Transverse colon (tissue), 4 donors: ENCODE data around the gene EPHA5. TPM values are rescaled to one million over a fixed set of nuclear protein-coding genes. Genes with fewer than 3 reads are reported as not detected.
"Not testable (repeated sequence)": the region's sequence is repeated elsewhere in the genome, so short reads cannot be mapped to it uniquely, and the experiment has no call there.

ENCODE experiments used
- DNase-seq: peaks from one replicate; pipeline ENCODE4 v3.0.0-alpha.2; 2019
- H3K27ac ChIP-seq, 4 donors: fragments of 200-600 bp; sonication (generic); 2 replicates each; pipeline ENCODE4 v1.5.1; 2016 to 2018; ENCODE audit warnings: inconsistent platforms in 4 of 4
- H3K27me3 ChIP-seq: fragments of 200-600 bp; sonication (generic); 2 replicates; pipeline ENCODE4 v1.5.1; 2017; ENCODE audit warnings: inconsistent platforms
- H3K36me3 ChIP-seq, 4 donors: fragments of 200-600 bp; sonication (generic); 2 replicates each; pipeline ENCODE4 v1.5.1; 2017 to 2019; ENCODE audit warnings: inconsistent platforms in 4 of 4
- H3K4me1 ChIP-seq, 4 donors: fragments of 200-600 bp; sonication (generic); 2 replicates each; pipeline ENCODE4 v1.5.1; 2017 to 2020; ENCODE audit warnings: inconsistent platforms in 4 of 4
- H3K4me3 ChIP-seq, 4 donors: fragments of 200-600 bp; sonication (generic); 1 replicate in 1 of 4; 2 replicates in 3 of 4; pipeline versions ENCODE4 v1.5.1 to v1.6.1; 2017 to 2019; ENCODE audit warnings: inconsistent platforms in 4 of 4
- H3K9me3 ChIP-seq, 2 donors: fragments of 200-600 bp; sonication (generic); 2 replicates each; pipeline ENCODE4 v1.5.1; 2017 to 2019; ENCODE audit warnings: inconsistent platforms in 2 of 2
- CTCF ChIP-seq, 5 experiments: fragments of 200-600 bp in 3 of 5; fragments of 450-650 bp in 2 of 5; sonication (generic) in 3 of 5; IDR thresholded peaks; 1 replicate in 2 of 5; 2 replicates in 3 of 5; pipeline ENCODE4 v1.5.1; 2016 to 2017; ENCODE audit warnings: antibody characterized with exemption in 5 of 5, inconsistent platforms in 3 of 5, mild to moderate bottlenecking in 2 of 5, moderate library complexity in 1 of 5
- EP300 ChIP-seq: sonication (generic); formaldehyde crosslinking; IDR thresholded peaks from one replicate; pipeline ENCODE4 v1.6.1; 2017; ENCODE audit warnings: antibody characterized with exemption, low read depth
- POLR2A ChIP-seq: fragments of 450-650 bp; IDR thresholded peaks from one replicate; pipeline ENCODE4 v1.6.1; 2016; ENCODE audit warnings: antibody characterized with exemption, mild to moderate bottlenecking, moderate library complexity
- POLR2AphosphoS5 ChIP-seq, 3 donors: sonication (generic); formaldehyde crosslinking; IDR thresholded peaks; one replicate each; pipeline ENCODE4 v1.6.1; 2016; ENCODE audit warnings: antibody characterized with exemption in 3 of 3
- WGBS, 2 donors: methylation state at CpG; one replicate each; pipeline ENCODE4 v1.1.5; 2018; ENCODE audit warnings: low coverage in 1 of 2; 5-methylcytosine and 5-hydroxymethylcytosine counted together
- in situ Hi-C, 4 donors: fragments of 200-750 bp; cut with MboI; loops; one replicate each; pipeline versions ENCODE4 v1.15.0 to v1.15.1; 2017; ENCODE audit warnings: low sequenced_read_pairs in 3 of 4, low pct_ligation_motif_present in 1 of 4, low pct_unique_long_range_greater_than_20kb in 1 of 4
- intact Hi-C: fragments of 100-400 bp; cut with DNase I; formaldehyde crosslinking; loops from one replicate; pipeline ENCODE4 v1.15.1; 2023; ENCODE audit warnings: low total_unique reads
- total RNA-seq, 4 donors: library from RNA; depleted of rRNA; stranded (reverse); fragments of >200 nt; gene quantifications; one replicate each; pipeline ENCODE4 v1.1.0, GENCODE V29; 2016

The EPHA5 gene
- total RNA-seq, 4 donors from 2014 or later, result 0.14 to 0.60 (median 0.32) TPM; not detected in 1

- Histone ChIP-seq H3K27me3 (no peaks in the 10 kb centered on the region), H3K36me3 (no peaks in the 10 kb centered on the region), H3K4me3 (no peak overlapping the region), H3K27ac (no peak overlapping the region), H3K4me1 (no peaks in the 10 kb centered on the region), H3K9me3 (no peaks in the 10 kb centered on the region)
- in situ Hi-C loops, result no loop called here
- WGBS, 2 donors, result 79 to 88% methylated on average over 1 of the region's 1 CpG
- no peak for DNase-seq
- intact Hi-C loops, result no loop called here
- TF ChIP-seq EP300 (no peak), CTCF (IDR thresholded peaks at IDR 0.05) (no peak), POLR2A (no peak), POLR2AphosphoS5 (IDR thresholded peaks at IDR 0.05) (no peak)
These were observed 359.7 kb downstream of the EPHA5 start for GRCh38 chr4:65310586-65310985.

GRCh38 chr4:65308626-65309025, 361.7 kb downstream of the EPHA5 start:
- H3K9me3 ChIP-seq, H3K4me1 ChIP-seq, intact Hi-C loops, H3K27me3 ChIP-seq, DNase-seq, H3K36me3 ChIP-seq, H3K27ac ChIP-seq, in situ Hi-C loops, H3K4me3 ChIP-seq: not testable (repeated sequence)
- 90 to 100% methylated on average over 2 to 8 of the region's 8 CpGs for WGBS, 2 donors

- H3K36me3 ChIP-seq, result no peaks in the 10 kb centered on the region
- no peak for DNase-seq
- intact Hi-C loops (loop anchor here (2.0 kb wide), 1 partner anchor 51 kb away; no protein-coding TSS in a partner anchor), in situ Hi-C loops (no loop called here)
- no peak for TF ChIP-seq CTCF (IDR thresholded peaks at IDR 0.05)
- TF ChIP-seq EP300, result no peak
- TF ChIP-seq POLR2A, result no peak
- TF ChIP-seq POLR2AphosphoS5 (IDR thresholded peaks at IDR 0.05), result no peak
- H3K9me3 ChIP-seq, result no peaks in the 10 kb centered on the region
- no peak overlapping the region for H3K27ac ChIP-seq
- H3K27me3 ChIP-seq, result no peaks in the 10 kb centered on the region
- 22 to 33% methylated on average over 1 of the region's 1 CpG for WGBS, 2 donors
- H3K4me1 ChIP-seq, result no peaks in the 10 kb centered on the region
- no peak overlapping the region for H3K4me3 ChIP-seq
These were observed 368.1 kb downstream of the EPHA5 start for GRCh38 chr4:65302145-65302544.

- H3K36me3 ChIP-seq, result no peaks in the 10 kb centered on the region
- H3K4me3 ChIP-seq, result no peak overlapping the region
- in situ Hi-C loops (no loop called here), intact Hi-C loops (no loop called here)
- no peak for DNase-seq
- H3K27ac ChIP-seq, result no peak overlapping the region
- H3K27me3 ChIP-seq, result no peaks in the 10 kb centered on the region
- 36 to 65% methylated on average over 1 to 4 of the region's 4 CpGs for WGBS, 2 donors
- H3K9me3 ChIP-seq, result no peaks in the 10 kb centered on the region
- TF ChIP-seq CTCF (IDR thresholded peaks at IDR 0.05), result no peak
- TF ChIP-seq EP300, result no peak
- no peak for TF ChIP-seq POLR2A
- TF ChIP-seq POLR2AphosphoS5 (IDR thresholded peaks at IDR 0.05), result no peak
- no peaks in the 10 kb centered on the region for H3K4me1 ChIP-seq
These were observed 374.0 kb downstream of the EPHA5 start for GRCh38 chr4:65296246-65296645.

GRCh38 chr4:65287071-65287470, 383.2 kb downstream of the EPHA5 start:
- H3K27ac ChIP-seq, result no peak overlapping the region
- no peaks in the 10 kb centered on the region for H3K4me1 ChIP-seq
- intact Hi-C loops, result no loop called here
- TF ChIP-seq EP300 (no peak), POLR2A (no peak), CTCF (IDR thresholded peaks at IDR 0.05) (no peak), POLR2AphosphoS5 (IDR thresholded peaks at IDR 0.05) (no peak)
- DNase-seq, result no peak
- no peaks in the 10 kb centered on the region for H3K27me3 ChIP-seq
- no peaks in the 10 kb centered on the region for H3K9me3 ChIP-seq
- H3K4me3 ChIP-seq, result no peak overlapping the region
- in situ Hi-C loops, result no loop called here
- no peaks in the 10 kb centered on the region for H3K36me3 ChIP-seq
- 34 to 66% methylated on average over 3 of the region's 3 CpGs for WGBS, 2 donors
